ENCODE measurements around the gene ST14. TPM values are rescaled to one million over a fixed set of nuclear protein-coding genes. Genes with fewer than 3 reads are reported as not detected.
"Not testable (repeated sequence)": the region's sequence is repeated elsewhere in the genome, so short reads cannot be mapped to it uniquely, and the experiment has no call there.

ST14 gene
- total RNA-seq, 2 donors from 2014 or later = 1.5 to 2.9 TPM

GRCh38 chr11:130241713-130242112 lies 82.1 kb downstream of the ST14 start:
- intact Hi-C loops (cut with DNase I) = no loop called here
- no peak for ATAC-seq
- no peak for DNase-seq

GRCh38 chr11:130243816-130244215 lies 84.2 kb downstream of the ST14 start:
- intact Hi-C loops (cut with DNase I) = no loop called here
- no peak for DNase-seq
- ATAC-seq = no peak

GRCh38 chr11:130244848-130245247 lies 85.3 kb downstream of the ST14 start:
- intact Hi-C loops (cut with DNase I) = no loop called here
- ATAC-seq (no peak), DNase-seq (no peak)

- ATAC-seq = peak in 1 of 2 donors; percentile 43
- intact Hi-C loops (cut with DNase I); DNase-seq: not testable (repeated sequence)
Observed at GRCh38 chr11:130245375-130245774, 85.8 kb downstream of the ST14 start.

GRCh38 chr11:130246270-130246669 lies 86.7 kb downstream of the ST14 start:
- intact Hi-C loops (cut with DNase I) = no loop called here
- no peak for DNase-seq
- no peak for ATAC-seq

- no peak for DNase-seq
- no peak for ATAC-seq
- intact Hi-C loops (cut with DNase I) = no loop called here
Observed at GRCh38 chr11:130246738-130247137, 87.2 kb downstream of the ST14 start.

GRCh38 chr11:130247319-130247718 lies 87.7 kb downstream of the ST14 start:
- DNase-seq (no peak), ATAC-seq (no peak)
- intact Hi-C loops (cut with DNase I) = no loop called here

GRCh38 chr11:130249371-130249770 lies 89.8 kb downstream of the ST14 start:
- no peak for ATAC-seq
- no peak for DNase-seq
- intact Hi-C loops (cut with DNase I) = no loop called here

- intact Hi-C loops (cut with DNase I); ATAC-seq; DNase-seq: not testable (repeated sequence)
Observed at GRCh38 chr11:130249929-130250328, 90.3 kb downstream of the ST14 start.

GRCh38 chr11:130251763-130252162 lies 92.2 kb downstream of the ST14 start:
- ATAC-seq; DNase-seq; intact Hi-C loops (cut with DNase I): not testable (repeated sequence)

Other genes starting within 250 kb of the ST14 start
- 1 to 10 TPM; 3.8 to 6.1 TPM for gene PRDM10, start 156.9 kb upstream of the ST14 start, total RNA-seq
- 100 to 1,000 TPM; 298 to 322 TPM for gene APLP2, start 89.9 kb upstream of the ST14 start, total RNA-seq
- gene ZBTB44, start 155.1 kb downstream of the ST14 start, total RNA-seq = 10 to 100 TPM; 37.5 to 40.7 TPM